ENCODE results near the gene TECTA. TPM values are rescaled to one million over a fixed set of nuclear protein-coding genes. Genes with fewer than 3 reads are reported as not detected.

The TECTA gene, protein sequence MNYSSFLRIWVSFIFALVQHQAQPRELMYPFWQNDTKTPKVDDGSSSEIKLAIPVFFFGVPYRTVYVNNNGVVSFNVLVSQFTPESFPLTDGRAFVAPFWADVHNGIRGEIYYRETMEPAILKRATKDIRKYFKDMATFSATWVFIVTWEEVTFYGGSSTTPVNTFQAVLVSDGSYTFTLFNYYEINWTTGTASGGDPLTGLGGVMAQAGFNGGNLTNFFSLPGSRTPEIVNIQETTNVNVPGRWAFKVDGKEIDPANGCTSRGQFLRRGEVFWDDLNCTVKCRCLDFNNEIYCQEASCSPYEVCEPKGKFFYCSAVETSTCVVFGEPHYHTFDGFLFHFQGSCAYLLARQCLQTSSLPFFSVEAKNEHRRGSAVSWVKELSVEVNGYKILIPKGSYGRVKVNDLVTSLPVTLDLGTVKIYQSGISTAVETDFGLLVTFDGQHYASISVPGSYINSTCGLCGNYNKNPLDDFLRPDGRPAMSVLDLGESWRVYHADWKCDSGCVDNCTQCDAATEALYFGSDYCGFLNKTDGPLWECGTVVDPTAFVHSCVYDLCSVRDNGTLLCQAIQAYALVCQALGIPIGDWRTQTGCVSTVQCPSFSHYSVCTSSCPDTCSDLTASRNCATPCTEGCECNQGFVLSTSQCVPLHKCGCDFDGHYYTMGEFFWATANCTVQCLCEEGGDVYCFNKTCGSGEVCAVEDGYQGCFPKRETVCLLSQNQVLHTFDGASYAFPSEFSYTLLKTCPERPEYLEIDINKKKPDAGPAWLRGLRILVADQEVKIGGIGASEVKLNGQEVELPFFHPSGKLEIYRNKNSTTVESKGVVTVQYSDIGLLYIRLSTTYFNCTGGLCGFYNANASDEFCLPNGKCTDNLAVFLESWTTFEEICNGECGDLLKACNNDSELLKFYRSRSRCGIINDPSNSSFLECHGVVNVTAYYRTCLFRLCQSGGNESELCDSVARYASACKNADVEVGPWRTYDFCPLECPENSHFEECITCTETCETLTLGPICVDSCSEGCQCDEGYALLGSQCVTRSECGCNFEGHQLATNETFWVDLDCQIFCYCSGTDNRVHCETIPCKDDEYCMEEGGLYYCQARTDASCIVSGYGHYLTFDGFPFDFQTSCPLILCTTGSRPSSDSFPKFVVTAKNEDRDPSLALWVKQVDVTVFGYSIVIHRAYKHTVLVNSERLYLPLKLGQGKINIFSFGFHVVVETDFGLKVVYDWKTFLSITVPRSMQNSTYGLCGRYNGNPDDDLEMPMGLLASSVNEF (N-terminal part only)
- total RNA-seq = 0.94 and 1.3 TPM in 2 replicates
- long read RNA-seq = 0 reads

DNA sequence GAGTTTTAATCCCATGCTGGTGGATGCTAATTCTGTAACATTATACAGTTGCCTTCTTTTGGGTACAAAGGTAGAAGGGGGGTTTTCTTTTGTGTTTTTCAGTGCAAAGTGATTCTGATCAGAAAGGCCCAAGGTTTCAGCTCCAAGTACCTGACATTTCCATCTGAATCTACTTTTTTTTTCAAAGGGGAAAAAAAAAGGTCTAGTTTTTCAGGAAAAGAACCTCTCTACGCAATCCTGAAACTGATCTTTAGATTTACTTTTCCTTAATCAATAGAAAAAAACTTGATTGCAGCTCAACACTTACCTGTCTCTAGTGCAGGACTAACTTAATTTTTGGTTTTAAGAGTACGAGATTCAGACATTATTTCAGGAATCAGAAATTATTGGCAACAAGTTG is at the start of gene TECTA:
Gene TECTA (plus strand): TSS at position 301 of the 400 bp plus-strand sequence. CDS start 1,423 bp downstream, outside the sequence.
- DNase-seq (ENCODE audit: extremely low spot score, unreplicated experiment) = no peak
- H3K27me3 Mint-ChIP-seq (ENCODE audit: unreplicated experiment) = peaks cover 10% of the 10 kb centered on the region
- no peaks in the 10 kb centered on the region for H3K36me3 Mint-ChIP-seq (ENCODE audit: unreplicated experiment)
- H3K9me3 Mint-ChIP-seq (ENCODE audit: unreplicated experiment) = no peaks in the 10 kb centered on the region
- H3K4me3 Mint-ChIP-seq (ENCODE audit: unreplicated experiment) = no peak within 1 kb of the TSS
- no peak for TF ChIP-seq CTCF (IDR thresholded peaks at IDR 0.05)
- H3K27ac Mint-ChIP-seq (ENCODE audit: unreplicated experiment) = no peak within 1 kb of the TSS
- peaks cover 14% of the 10 kb centered on the region for H3K4me1 Mint-ChIP-seq (ENCODE audit: unreplicated experiment)

DNA sequence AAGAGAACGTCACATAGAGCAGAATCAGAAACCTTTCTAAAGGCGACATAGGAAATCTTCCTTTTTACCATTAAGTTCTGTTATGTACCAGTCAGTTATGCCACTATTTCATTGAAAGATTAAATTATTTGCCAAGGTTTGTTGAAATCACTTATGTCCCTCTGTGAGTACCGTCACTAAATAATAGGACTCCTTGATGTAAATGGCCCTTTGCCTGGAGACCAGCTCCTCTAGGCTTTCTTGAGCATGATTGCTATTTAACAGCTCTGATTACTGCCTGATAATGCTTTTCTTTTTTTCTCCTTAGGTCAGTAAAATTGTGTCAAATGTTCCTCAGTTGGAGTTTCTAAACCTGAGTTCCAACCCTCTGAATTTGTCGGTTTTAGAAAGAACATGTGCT is 47.8 kb upstream of the TECTA start:
- Mint-ChIP-seq H3K4me1 (ENCODE audit: unreplicated experiment) (no peaks in the 10 kb centered on the region), H3K27ac (ENCODE audit: unreplicated experiment) (no peak overlapping the region), H3K9me3 (ENCODE audit: unreplicated experiment) (no peaks in the 10 kb centered on the region), H3K27me3 (ENCODE audit: unreplicated experiment) (no peaks in the 10 kb centered on the region), H3K36me3 (ENCODE audit: unreplicated experiment) (peaks cover 48% of the 10 kb centered on the region), H3K4me3 (ENCODE audit: unreplicated experiment) (no peak overlapping the region)
- DNase-seq (ENCODE audit: extremely low spot score, unreplicated experiment) = no peak
- no peak for TF ChIP-seq CTCF (IDR thresholded peaks at IDR 0.05)

- TF ChIP-seq CTCF (IDR thresholded peaks at IDR 0.05) = no peak
- no peak overlapping the region for H3K4me3 Mint-ChIP-seq (ENCODE audit: unreplicated experiment)
- H3K36me3 Mint-ChIP-seq (ENCODE audit: unreplicated experiment) = peaks cover 48% of the 10 kb centered on the region
- no peaks in the 10 kb centered on the region for H3K27me3 Mint-ChIP-seq (ENCODE audit: unreplicated experiment)
- H3K4me1 Mint-ChIP-seq (ENCODE audit: unreplicated experiment) = no peaks in the 10 kb centered on the region
- no peak for DNase-seq (ENCODE audit: extremely low spot score, unreplicated experiment)
- no peak overlapping the region for H3K27ac Mint-ChIP-seq (ENCODE audit: unreplicated experiment)
- no peaks in the 10 kb centered on the region for H3K9me3 Mint-ChIP-seq (ENCODE audit: unreplicated experiment)
Measured at GRCh38 chr11:121054266-121054665, 46.8 kb upstream of the TECTA start.

DNA sequence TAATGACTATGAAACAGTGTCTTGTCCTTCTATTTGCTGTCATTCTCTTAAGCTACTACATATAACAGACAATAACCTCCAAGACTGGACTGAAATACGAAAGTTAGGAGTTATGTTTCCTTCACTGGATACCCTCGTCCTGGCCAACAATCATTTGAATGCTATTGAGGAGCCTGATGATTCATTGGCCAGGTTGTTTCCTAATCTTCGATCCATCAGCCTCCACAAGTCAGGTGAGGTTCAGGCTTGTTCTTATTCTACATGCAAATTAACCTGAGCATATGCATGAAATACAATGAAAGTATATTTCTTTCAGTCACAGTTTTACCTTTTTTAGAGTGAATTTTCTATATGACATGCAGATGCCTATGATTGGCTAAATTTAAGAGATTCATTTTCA is 46.0 kb upstream of the TECTA start:
- H3K9me3 Mint-ChIP-seq (ENCODE audit: unreplicated experiment) = no peaks in the 10 kb centered on the region
- no peaks in the 10 kb centered on the region for H3K4me1 Mint-ChIP-seq (ENCODE audit: unreplicated experiment)
- H3K27ac Mint-ChIP-seq (ENCODE audit: unreplicated experiment) = no peak overlapping the region
- no peaks in the 10 kb centered on the region for H3K27me3 Mint-ChIP-seq (ENCODE audit: unreplicated experiment)
- TF ChIP-seq CTCF (IDR thresholded peaks at IDR 0.05) = no peak
- peaks cover 51% of the 10 kb centered on the region for H3K36me3 Mint-ChIP-seq (ENCODE audit: unreplicated experiment)
- no peak overlapping the region for H3K4me3 Mint-ChIP-seq (ENCODE audit: unreplicated experiment)
- no peak for DNase-seq (ENCODE audit: extremely low spot score, unreplicated experiment)

All from osteocyte (in vitro differentiated cells).